GM19397 (cell line): Measurements from ENCODE around the gene RUNX3.

Experiments used
- ATAC-seq: cut with Tn5 transposase; IDR thresholded peaks from one replicate; pipeline ENCODE4 v1.9.1; 2021; ENCODE audit warnings: mild to moderate bottlenecking, moderate library complexity; ENCODE audit not compliant: unreplicated experiment

Gene RUNX3

GRCh38 chr1:24931146-24931467, 1.0 kb upstream of the RUNX3 start:
- ATAC-seq, result no peak

GRCh38 chr1:24929398-24930259, 447 bp downstream of the RUNX3 start:
- peak; percentile 26 for ATAC-seq

GRCh38 chr1:24928689-24929397, 1.2 kb downstream of the RUNX3 start:
- no peak for ATAC-seq

- ATAC-seq, result no peak
Observed at GRCh38 chr1:24927988-24928688, 1.9 kb downstream of the RUNX3 start.

GRCh38 chr1:24927473-24927872, 2.6 kb downstream of the RUNX3 start:
- no peak for ATAC-seq

GRCh38 chr1:24926563-24927249, 3.4 kb downstream of the RUNX3 start:
- ATAC-seq, result no peak

GRCh38 chr1:24925963-24926362, 4.1 kb downstream of the RUNX3 start:
- ATAC-seq, result no peak

- no peak for ATAC-seq
Observed at GRCh38 chr1:24925082-24925779, 4.8 kb downstream of the RUNX3 start.

GRCh38 chr1:24923485-24924113, 6.5 kb downstream of the RUNX3 start:
- ATAC-seq, result no peak

GRCh38 chr1:24921938-24922662, 8.0 kb downstream of the RUNX3 start:
- ATAC-seq, result no peak

- ATAC-seq, result no peak
Observed at GRCh38 chr1:24921412-24921811, 8.7 kb downstream of the RUNX3 start.

GRCh38 chr1:24920533-24920925, 9.5 kb downstream of the RUNX3 start:
- ATAC-seq, result no peak

- ATAC-seq, result no peak
Observed at GRCh38 chr1:24919791-24920532, 10.1 kb downstream of the RUNX3 start.

- no peak for ATAC-seq
Observed at GRCh38 chr1:24918995-24919605, 11.0 kb downstream of the RUNX3 start.

- no peak for ATAC-seq
Observed at GRCh38 chr1:24918370-24918769, 11.7 kb downstream of the RUNX3 start.

GRCh38 chr1:24917327-24918074, 12.6 kb downstream of the RUNX3 start:
- ATAC-seq, result no peak

GRCh38 chr1:24915816-24916602, 14.1 kb downstream of the RUNX3 start:
- ATAC-seq, result no peak
